GM03348 (cell line): ENCODE data around the gene TAF3.
A peak's percentile ranks its signal among the peaks of the same experiment; 100 is the strongest.
"Not testable (repeated sequence)": the region's sequence is repeated elsewhere in the genome, so short reads cannot be mapped to it uniquely, and the experiment has no call there.

ENCODE experiments used
- DNase-seq: peaks from one replicate; pipeline ENCODE4 v3.0.0; 2012; ENCODE audit warnings: low spot score

Gene TAF3

GRCh38 chr10:7818295-7819120, at the start of gene TAF3:
TAF3 (plus strand) TSS chr10:7818505; CDS start chr10:7818710, 205 bp downstream.
- DNase-seq: peak; percentile 95

- no peak for DNase-seq
These were observed 44.2 kb upstream of the TAF3 start for GRCh38 chr10:7773845-7774801.

GRCh38 chr10:7776777-7777176, 41.5 kb upstream of the TAF3 start:
- DNase-seq: no peak

GRCh38 chr10:7782194-7782593, 36.1 kb upstream of the TAF3 start:
- DNase-seq: not testable (repeated sequence)

- no peak for DNase-seq
These were observed 31.9 kb upstream of the TAF3 start for GRCh38 chr10:7786430-7786829.

GRCh38 chr10:7787150-7787856, 31.0 kb upstream of the TAF3 start:
- peak; percentile 33 for DNase-seq

- DNase-seq: peak; percentile 99
These were observed 30.3 kb upstream of the TAF3 start, which contains the start of the genes ATP5F1C and KIN for GRCh38 chr10:7787857-7788638. ATP5F1C (plus strand) TSS chr10:7788177; CDS start chr10:7788208, 31 bp downstream. KIN (minus strand) TSS chr10:7787993; CDS start chr10:7787933, 60 bp downstream.

GRCh38 chr10:7788639-7789286, 29.5 kb upstream of the TAF3 start:
- DNase-seq: peak; percentile 12

GRCh38 chr10:7789390-7789789, 28.9 kb upstream of the TAF3 start:
- peak; percentile 22 for DNase-seq

- no peak for DNase-seq
These were observed 25.8 kb upstream of the TAF3 start for GRCh38 chr10:7792541-7792940.

GRCh38 chr10:7794251-7795026, 23.9 kb upstream of the TAF3 start:
- no peak for DNase-seq

- no peak for DNase-seq
These were observed 22.7 kb upstream of the TAF3 start for GRCh38 chr10:7795605-7796004.

- DNase-seq: peak; percentile 88
These were observed 20.7 kb upstream of the TAF3 start for GRCh38 chr10:7797582-7797981.

GRCh38 chr10:7802606-7803005, 15.7 kb upstream of the TAF3 start:
- DNase-seq: no peak

GRCh38 chr10:7804216-7804615, 14.1 kb upstream of the TAF3 start:
- no peak for DNase-seq

- DNase-seq: no peak
These were observed 13.6 kb upstream of the TAF3 start for GRCh38 chr10:7804741-7805140.

GRCh38 chr10:7808686-7809267, 9.5 kb upstream of the TAF3 start:
- DNase-seq: no peak

- no peak for DNase-seq
These were observed 7.9 kb upstream of the TAF3 start for GRCh38 chr10:7810443-7810842.

- DNase-seq: no peak
These were observed 7.3 kb upstream of the TAF3 start for GRCh38 chr10:7811000-7811399.
